PFSK-1 (cell line): ENCODE measurements around the gene CCL22.

Source experiments
- FOXP2 ChIP-seq: optimal IDR thresholded peaks from 2 replicates; pipeline ENCODE3; 2011; ENCODE audit warnings: borderline replicate concordance, control low read depth, inconsistent platforms; ENCODE audit not compliant: insufficient read depth; ENCODE audit errors: extremely low read length, extremely low read depth
- POLR2AphosphoS5 ChIP-seq: IDR thresholded peaks from 2 replicates; pipeline ENCODE4 v1.6.1; 2012; ENCODE audit warnings: low read depth, mild to moderate bottlenecking, control low read depth, low read length, moderate library complexity
- REST ChIP-seq, 2 experiments: IDR thresholded peaks; 2 replicates each; pipeline versions ENCODE4 v1.6.1 to v1.8.0; 2011 to 2012; ENCODE audit warnings: low read depth in 2 of 2, low read length in 2 of 2, control low read depth in 1 of 2, inconsistent platforms in 1 of 2, mild to moderate bottlenecking in 1 of 2, moderate library complexity in 1 of 2; ENCODE audit not compliant: insufficient read depth in 1 of 2
- SIN3A ChIP-seq: IDR thresholded peaks from 2 replicates; pipeline ENCODE4 v1.6.1; 2012; ENCODE audit warnings: mild to moderate bottlenecking, low read length, moderate library complexity, borderline replicate concordance; ENCODE audit not compliant: insufficient read depth
- TAF1 ChIP-seq: IDR thresholded peaks from 2 replicates; pipeline ENCODE4 v1.6.1; 2012; ENCODE audit warnings: low read length, control low read depth, borderline replicate concordance; ENCODE audit not compliant: insufficient read depth

Gene CCL22

DNA sequence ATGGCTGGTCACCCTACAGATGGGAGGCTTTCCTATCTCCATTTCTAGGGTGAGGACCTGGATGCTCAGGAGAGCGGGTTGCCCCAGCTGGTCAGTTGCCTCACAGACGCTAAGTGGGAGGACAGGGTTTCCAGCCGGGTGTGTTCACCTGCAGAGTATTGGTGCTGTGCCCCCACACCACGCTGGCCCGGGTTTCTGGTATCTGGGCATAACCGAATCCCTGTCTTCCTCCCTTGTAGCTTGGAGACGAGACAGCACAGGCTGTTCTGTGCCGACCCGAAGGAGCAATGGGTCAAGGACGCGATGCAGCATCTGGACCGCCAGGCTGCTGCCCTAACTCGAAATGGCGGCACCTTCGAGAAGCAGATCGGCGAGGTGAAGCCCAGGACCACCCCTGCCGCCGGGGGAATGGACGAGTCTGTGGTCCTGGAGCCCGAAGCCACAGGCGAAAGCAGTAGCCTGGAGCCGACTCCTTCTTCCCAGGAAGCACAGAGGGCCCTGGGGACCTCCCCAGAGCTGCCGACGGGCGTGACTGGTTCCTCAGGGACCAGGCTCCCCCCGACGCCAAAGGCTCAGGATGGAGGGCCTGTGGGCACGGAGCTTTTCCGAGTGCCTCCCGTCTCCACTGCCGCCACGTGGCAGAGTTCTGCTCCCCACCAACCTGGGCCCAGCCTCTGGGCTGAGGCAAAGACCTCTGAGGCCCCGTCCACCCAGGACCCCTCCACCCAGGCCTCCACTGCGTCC lies 23.4 kb downstream of the CCL22 start:
- TF ChIP-seq POLR2AphosphoS5 (no peak), REST (IDR thresholded peaks at IDR 0.05; ENCODE audit: insufficient read depth in 1 of 2, low read depth in 2 of 2, low read length in 2 of 2) (no peak), TAF1 (no peak), FOXP2 (no peak), SIN3A (no peak)

GRCh38 chr16:57382535-57383275 lies 24.1 kb downstream of the CCL22 start:
- TF ChIP-seq POLR2AphosphoS5 (no peak), REST (IDR thresholded peaks at IDR 0.05; ENCODE audit: insufficient read depth in 1 of 2, low read depth in 2 of 2, low read length in 2 of 2) (no peak), SIN3A (no peak), TAF1 (no peak), FOXP2 (no peak)

GRCh38 chr16:57383276-57384247 lies 25.0 kb downstream of the CCL22 start:
- TF ChIP-seq SIN3A (no peak), TAF1 (no peak), REST (IDR thresholded peaks at IDR 0.05; ENCODE audit: insufficient read depth in 1 of 2, low read depth in 2 of 2, low read length in 2 of 2) (no peak), FOXP2 (no peak), POLR2AphosphoS5 (no peak)

DNA sequence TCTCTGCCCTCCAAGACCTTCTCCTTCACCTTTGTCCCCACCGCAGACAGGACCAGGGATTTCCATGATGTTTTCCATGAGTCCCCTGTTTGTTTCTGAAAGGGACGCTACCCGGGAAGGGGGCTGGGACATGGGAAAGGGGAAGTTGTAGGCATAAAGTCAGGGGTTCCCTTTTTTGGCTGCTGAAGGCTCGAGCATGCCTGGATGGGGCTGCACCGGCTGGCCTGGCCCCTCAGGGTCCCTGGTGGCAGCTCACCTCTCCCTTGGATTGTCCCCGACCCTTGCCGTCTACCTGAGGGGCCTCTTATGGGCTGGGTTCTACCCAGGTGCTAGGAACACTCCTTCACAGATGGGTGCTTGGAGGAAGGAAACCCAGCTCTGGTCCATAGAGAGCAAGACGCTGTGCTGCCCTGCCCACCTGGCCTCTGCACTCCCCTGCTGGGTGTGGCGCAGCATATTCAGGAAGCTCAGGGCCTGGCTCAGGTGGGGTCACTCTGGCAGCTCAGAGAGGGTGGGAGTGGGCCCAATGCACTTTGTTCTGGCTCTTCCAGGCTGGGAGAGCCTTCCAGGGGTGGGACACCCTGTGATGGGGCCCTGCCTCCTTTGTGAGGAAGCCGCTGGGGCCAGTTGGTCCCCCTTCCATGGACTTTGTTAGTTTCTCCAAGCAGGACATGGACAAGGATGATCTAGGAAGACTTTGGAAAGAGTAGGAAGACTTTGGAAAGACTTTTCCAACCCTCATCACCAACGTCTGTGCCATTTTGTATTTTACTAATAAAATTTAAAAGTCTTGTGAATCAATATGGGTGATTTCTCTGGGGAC lies 25.9 kb downstream of the CCL22 start:
- TF ChIP-seq FOXP2: no peak
- TF ChIP-seq TAF1: no peak
- no peak for TF ChIP-seq SIN3A
- no peak for TF ChIP-seq REST (IDR thresholded peaks at IDR 0.05; ENCODE audit: insufficient read depth in 1 of 2, low read depth in 2 of 2, low read length in 2 of 2)
- TF ChIP-seq POLR2AphosphoS5: no peak
